Motor neuron (in vitro differentiated cells): ENCODE results near the gene TNIP3. TPM values are rescaled to one million over a fixed set of nuclear protein-coding genes. Genes with fewer than 3 reads are reported as not detected.

ENCODE experiments used
- ATAC-seq, 8 experiments: fragments of 200-7000 bp; cut with Tn5 transposase; replicated peaks in 6 of 8; 2 replicates each; pipeline ENCODE4 v1.8.0; 2021; ENCODE audit warnings: mild to moderate bottlenecking in 8 of 8, moderate library complexity in 8 of 8
- H3K27ac ChIP-seq, 2 donors: fragments of 250-450 bp; sonication (Bioruptor Pico); 2 replicates each; pipeline ENCODE4 v1.9.0; 2021; ENCODE audit warnings: antibody characterized with exemption in 2 of 2, mild to moderate bottlenecking in 2 of 2, moderate library complexity in 1 of 2
- H3K4me1 ChIP-seq, 2 donors: fragments of 250-450 bp; sonication (Bioruptor Pico); replicated peaks in 1 of 2; 2 replicates each; pipeline ENCODE4 v1.6.1; 2021; ENCODE audit warnings: antibody characterized with exemption in 2 of 2, mild to moderate bottlenecking in 2 of 2, moderate library complexity in 1 of 2
- H3K4me3 ChIP-seq, 5 donors: fragments of 250-450 bp; sonication (Bioruptor Pico); 2 replicates each; pipeline ENCODE4 v1.9.0; 2021; ENCODE audit warnings: antibody characterized with exemption in 5 of 5, mild to moderate bottlenecking in 5 of 5, moderate library complexity in 4 of 5
- WGBS, 10 experiments: fragments of 450-650 bp; shearing (Covaris generic); methylation state at CpG; one replicate each; pipeline ENCODE4 v1.0.0; 2022; 5-methylcytosine and 5-hydroxymethylcytosine counted together
- in situ Hi-C, 9 experiments: fragments of 400-800 bp; cut with MboI; loops; one replicate each; pipeline ENCODE4 v1.15.0; 2021; ENCODE audit warnings: low sequenced_read_pairs in 9 of 9, low pct_unique_long_range_greater_than_20kb in 2 of 9; ENCODE audit not compliant: unreplicated experiment in 9 of 9
- total RNA-seq, 8 experiments: library from RNA; unstranded; fragments of 300-600 nt; gene quantifications; 2 replicates each; pipeline versions ENCODE4 v1.2.3 to v1.2.4, GENCODE V29; 2022

Gene TNIP3
- total RNA-seq, 8 experiments from 2014 or later = 0.17 to 1.2 (median 0.49) TPM; not detected in 2

- 69 to 100% (median 88%) methylated on average over 1 to 4 of the region's 4 CpGs for WGBS, 10 experiments
- no peak for ATAC-seq
- Histone ChIP-seq H3K27ac (no peak overlapping the region), H3K4me3 (no peak overlapping the region), H3K4me1 (no peaks in the 10 kb centered on the region)
- in situ Hi-C loops = loop anchor here in 4 of 9 experiments (25.0 kb wide), 2 partner anchors 377 to 927 kb away; no protein-coding TSS in a partner anchor
Observed at GRCh38 chr4:121088867-121089266, 75.3 kb downstream of the TNIP3 start.

Other genes starting within 250 kb of the TNIP3 start
- gene PRDM5, start 241.6 kb downstream of the TNIP3 start, total RNA-seq = 10 to 100 TPM in 7 of 8 experiments, 1 to 10 TPM in 1; 6.3 to 23.5 (median 15.4) TPM
- gene NDNF, start 91.8 kb downstream of the TNIP3 start, total RNA-seq = 10 to 100 TPM in 5 of 8 experiments, under 1 TPM in 3; 0.15 to 44.5 (median 14.4) TPM
- under 1 TPM in 3 of 8 experiments, not detected in 5; 0.21 to 0.90 (median 0.27) TPM for gene QRFPR, start 216.7 kb upstream of the TNIP3 start, total RNA-seq